NCI-H1105 treated with DMSO at 0.1 percent for 48 hours (cell line): ENCODE measurements around the gene CNOT4.
"Not testable (repeated sequence)": the region's sequence is repeated elsewhere in the genome, so short reads cannot be mapped to it uniquely, and the experiment has no call there.

Source experiments
- DNase-seq: peaks from one replicate; lab custom pipeline; 2025; lab: John Stamatoyannopoulos, UW

CNOT4 gene

GRCh38 chr7:135514856-135515255 is 5.0 kb upstream of the CNOT4 start:
- DNase-seq, result no peak

- peak; percentile 65 for DNase-seq
These were observed 2.4 kb upstream of the CNOT4 start for GRCh38 chr7:135512135-135512887.

- no peak for DNase-seq
These were observed 786 bp upstream of the CNOT4 start for GRCh38 chr7:135510592-135511183.

GRCh38 chr7:135509589-135509838 is 388 bp downstream of the CNOT4 start:
- DNase-seq, result no peak

GRCh38 chr7:135508883-135509588 is 866 bp downstream of the CNOT4 start:
- DNase-seq, result peak; percentile 29

GRCh38 chr7:135501402-135501801 is 8.5 kb downstream of the CNOT4 start:
- no peak for DNase-seq

GRCh38 chr7:135499818-135500217 is 10.1 kb downstream of the CNOT4 start:
- no peak for DNase-seq

GRCh38 chr7:135497161-135497560 is 12.7 kb downstream of the CNOT4 start:
- DNase-seq, result not testable (repeated sequence)

- no peak for DNase-seq
These were observed 16.5 kb downstream of the CNOT4 start for GRCh38 chr7:135493362-135493761.

GRCh38 chr7:135492151-135492550 is 17.8 kb downstream of the CNOT4 start:
- DNase-seq, result no peak

- DNase-seq, result no peak
These were observed 19.1 kb downstream of the CNOT4 start for GRCh38 chr7:135490783-135491182.

GRCh38 chr7:135489791-135490190 is 20.1 kb downstream of the CNOT4 start:
- DNase-seq, result no peak

- no peak for DNase-seq
These were observed 23.5 kb downstream of the CNOT4 start for GRCh38 chr7:135486261-135486920.

- DNase-seq, result no peak
These were observed 28.3 kb downstream of the CNOT4 start for GRCh38 chr7:135481598-135481979.

- no peak for DNase-seq
These were observed 28.8 kb downstream of the CNOT4 start for GRCh38 chr7:135480966-135481597.

GRCh38 chr7:135475521-135475920 is 34.4 kb downstream of the CNOT4 start:
- no peak for DNase-seq

GRCh38 chr7:135469705-135470104 is 40.2 kb downstream of the CNOT4 start:
- DNase-seq, result not testable (repeated sequence)

- DNase-seq, result no peak
These were observed 42.6 kb downstream of the CNOT4 start for GRCh38 chr7:135467207-135467711.

GRCh38 chr7:135466442-135467206 is 43.3 kb downstream of the CNOT4 start:
- DNase-seq, result no peak

- no peak for DNase-seq
These were observed 46.0 kb downstream of the CNOT4 start for GRCh38 chr7:135463908-135464307.

GRCh38 chr7:135459951-135460567 is 49.8 kb downstream of the CNOT4 start:
- DNase-seq, result no peak
